Neural progenitor cell (in vitro differentiated cells): ENCODE measurements around the gene MAD1L1. TPM values are rescaled to one million over a fixed set of nuclear protein-coding genes. Genes with fewer than 3 reads are reported as not detected.

Experiments
- DNase-seq: peaks from one replicate; pipeline ENCODE4 v3.0.0-alpha.2; 2016; ENCODE audit warnings: low spot score
- H2AFZ ChIP-seq: fragments of 200-600 bp; sonication (generic); replicated peaks from 2 replicates; pipeline ENCODE4 v1.6.1; 2016; ENCODE audit warnings: antibody characterized with exemption
- H3F3A ChIP-seq: fragments of 200-600 bp; sonication (generic); 2 replicates; pipeline ENCODE4 v1.6.1; 2016; ENCODE audit warnings: antibody characterized with exemption, low read depth
- H3K27ac ChIP-seq: fragments of 200-600 bp; sonication (generic); 2 replicates; pipeline ENCODE4 v1.5.1; 2016; ENCODE audit warnings: mild to moderate bottlenecking
- H3K27me3 ChIP-seq: fragments of 200-600 bp; sonication (generic); 2 replicates; pipeline ENCODE4 v1.6.1; 2016; ENCODE audit warnings: mild to moderate bottlenecking, moderate library complexity
- H3K36me3 ChIP-seq: fragments of 200-600 bp; sonication (generic); 2 replicates; pipeline ENCODE4 v1.5.1; 2016
- H3K4me1 ChIP-seq: fragments of 200-600 bp; sonication (generic); 2 replicates; pipeline ENCODE4 v1.6.1; 2016; ENCODE audit warnings: mixed run types
- H3K4me2 ChIP-seq: fragments of 200-600 bp; sonication (generic); 2 replicates; pipeline ENCODE4 v1.6.1; 2016
- H3K4me3 ChIP-seq: fragments of 200-600 bp; sonication (generic); 2 replicates; pipeline ENCODE4 v1.5.1; 2016
- H3K79me2 ChIP-seq: fragments of 200-600 bp; sonication (generic); 2 replicates; pipeline ENCODE4 v1.6.1; 2016; ENCODE audit warnings: low read depth
- H3K9ac ChIP-seq: fragments of 200-600 bp; sonication (generic); 2 replicates; pipeline ENCODE4 v1.6.1; 2016
- H3K9me3 ChIP-seq: fragments of 200-600 bp; sonication (generic); 2 replicates; pipeline ENCODE4 v1.5.1; 2016; ENCODE audit warnings: low read depth
- H4K20me1 ChIP-seq: fragments of 200-600 bp; sonication (generic); 2 replicates; pipeline ENCODE4 v1.6.1; 2016; ENCODE audit warnings: low read depth
- H3K27ac Mint-ChIP-seq: 3 replicates; pipeline ENCODE4 v1.8.0; 2021; ENCODE audit warnings: mixed read lengths
- H3K27me3 Mint-ChIP-seq: 2 replicates; pipeline ENCODE4 v1.8.0; 2022; ENCODE audit warnings: low read depth, mild to moderate bottlenecking, inconsistent platforms, moderate library complexity, mixed read lengths; ENCODE audit not compliant: insufficient read depth
- H3K36me3 Mint-ChIP-seq: 3 replicates; pipeline ENCODE4 v1.8.0; 2021; ENCODE audit warnings: mixed read lengths
- H3K4me1 Mint-ChIP-seq: 3 replicates; pipeline ENCODE4 v1.8.0; 2021; ENCODE audit warnings: mixed read lengths
- H3K4me3 Mint-ChIP-seq: 3 replicates; pipeline ENCODE4 v1.8.0; 2021; ENCODE audit warnings: mild to moderate bottlenecking, moderate library complexity, mixed read lengths
- H3K9me3 Mint-ChIP-seq: 3 replicates; pipeline ENCODE4 v1.8.0; 2020; ENCODE audit warnings: mixed read lengths
- EZH2 ChIP-seq: fragments of 200-600 bp; sonication (generic); IDR thresholded peaks from 2 replicates; pipeline ENCODE4 v1.6.1; 2017; ENCODE audit warnings: antibody characterized with exemption, mild to moderate bottlenecking, moderate library complexity
- EZH2phosphoT487 ChIP-seq: fragments of 200-600 bp; sonication (generic); IDR thresholded peaks from 2 replicates; pipeline ENCODE4 v1.6.1; 2017; ENCODE audit warnings: antibody characterized with exemption
- total RNA-seq: library from RNA; depleted of rRNA; stranded (reverse); fragments of >200 nt; gene quantifications from 2 replicates; pipeline ENCODE4 v1.2.3, GENCODE V29; 2015; ENCODE audit warnings: low replicate concordance
- TF ChIP-seq, protein P1 (sequence below): fragments of 200-600 bp; sonication (generic); IDR thresholded peaks from 2 replicates; pipeline ENCODE4 v1.5.1; 2017; ENCODE audit warnings: antibody characterized with exemption, mild to moderate bottlenecking

The MAD1L1 gene
- total RNA-seq, 1 donor from 2014 or later = 23.7 TPM

GRCh38 chr7:2111568-2111967 is 121.2 kb downstream of the MAD1L1 start:
- Histone ChIP-seq H3K4me2 (peak overlapping the region; percentile 19), H2AFZ (no peak overlapping the region), H4K20me1 (peaks cover 26% of the 10 kb centered on the region), H3K27me3 (no peaks in the 10 kb centered on the region), H3K9me3 (no peaks in the 10 kb centered on the region), H3F3A (peaks cover 34% of the 10 kb centered on the region), H3K4me3 (no peak overlapping the region), H3K79me2 (no peaks in the 10 kb centered on the region), H3K9ac (no peak overlapping the region), H3K27ac (no peak overlapping the region), H3K4me1 (peaks cover 56% of the 10 kb centered on the region), H3K36me3 (no peaks in the 10 kb centered on the region)
- Mint-ChIP-seq H3K9me3 (no peaks in the 10 kb centered on the region), H3K27me3 (peaks cover 7% of the 10 kb centered on the region), H3K4me3 (no peak overlapping the region), H3K36me3 (peaks cover 8% of the 10 kb centered on the region), H3K27ac (peak overlapping the region; percentile 86), H3K4me1 (peaks cover 68% of the 10 kb centered on the region)
- no peak for TF ChIP-seq EZH2
- TF ChIP-seq, protein P1, sequence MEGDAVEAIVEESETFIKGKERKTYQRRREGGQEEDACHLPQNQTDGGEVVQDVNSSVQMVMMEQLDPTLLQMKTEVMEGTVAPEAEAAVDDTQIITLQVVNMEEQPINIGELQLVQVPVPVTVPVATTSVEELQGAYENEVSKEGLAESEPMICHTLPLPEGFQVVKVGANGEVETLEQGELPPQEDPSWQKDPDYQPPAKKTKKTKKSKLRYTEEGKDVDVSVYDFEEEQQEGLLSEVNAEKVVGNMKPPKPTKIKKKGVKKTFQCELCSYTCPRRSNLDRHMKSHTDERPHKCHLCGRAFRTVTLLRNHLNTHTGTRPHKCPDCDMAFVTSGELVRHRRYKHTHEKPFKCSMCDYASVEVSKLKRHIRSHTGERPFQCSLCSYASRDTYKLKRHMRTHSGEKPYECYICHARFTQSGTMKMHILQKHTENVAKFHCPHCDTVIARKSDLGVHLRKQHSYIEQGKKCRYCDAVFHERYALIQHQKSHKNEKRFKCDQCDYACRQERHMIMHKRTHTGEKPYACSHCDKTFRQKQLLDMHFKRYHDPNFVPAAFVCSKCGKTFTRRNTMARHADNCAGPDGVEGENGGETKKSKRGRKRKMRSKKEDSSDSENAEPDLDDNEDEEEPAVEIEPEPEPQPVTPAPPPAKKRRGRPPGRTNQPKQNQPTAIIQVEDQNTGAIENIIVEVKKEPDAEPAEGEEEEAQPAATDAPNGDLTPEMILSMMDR = no peak
- no peak for TF ChIP-seq EZH2phosphoT487
- DNase-seq = no peak

GRCh38 chr7:2110610-2111396 is 121.9 kb downstream of the MAD1L1 start:
- Histone ChIP-seq H3K36me3 (no peaks in the 10 kb centered on the region), H3K9me3 (no peaks in the 10 kb centered on the region), H3K79me2 (no peaks in the 10 kb centered on the region), H2AFZ (no peak overlapping the region), H3K4me3 (no peak overlapping the region), H3K4me2 (peak overlapping the region; percentile 19), H3F3A (peaks cover 36% of the 10 kb centered on the region), H3K27ac (no peak overlapping the region), H3K4me1 (peaks cover 60% of the 10 kb centered on the region), H3K9ac (no peak overlapping the region), H3K27me3 (no peaks in the 10 kb centered on the region), H4K20me1 (peaks cover 27% of the 10 kb centered on the region)
- DNase-seq = no peak
- Mint-ChIP-seq H3K27ac (peak overlapping the region; percentile 94), H3K9me3 (no peaks in the 10 kb centered on the region), H3K27me3 (peaks cover 6% of the 10 kb centered on the region), H3K36me3 (peaks cover 8% of the 10 kb centered on the region), H3K4me3 (peak overlapping the region; percentile 18), H3K4me1 (peaks cover 71% of the 10 kb centered on the region)
- TF ChIP-seq, protein P1 = no peak
- no peak for TF ChIP-seq EZH2
- TF ChIP-seq EZH2phosphoT487 = no peak

GRCh38 chr7:2109936-2110609 is 122.7 kb downstream of the MAD1L1 start:
- TF ChIP-seq EZH2 (no peak), EZH2phosphoT487 (no peak)
- TF ChIP-seq, protein P1 = no peak
- H3K27me3 ChIP-seq = no peaks in the 10 kb centered on the region
- H3K9me3 ChIP-seq = no peaks in the 10 kb centered on the region
- Mint-ChIP-seq H3K9me3 (no peaks in the 10 kb centered on the region), H3K27me3 (peaks cover 6% of the 10 kb centered on the region), H3K4me3 (peak overlapping the region; percentile 14), H3K4me1 (peaks cover 76% of the 10 kb centered on the region), H3K36me3 (peaks cover 8% of the 10 kb centered on the region), H3K27ac (peak overlapping the region; percentile 94)
- H3K79me2 ChIP-seq = no peaks in the 10 kb centered on the region
- H3K36me3 ChIP-seq = no peaks in the 10 kb centered on the region
- no peak overlapping the region for H3K27ac ChIP-seq
- H3K4me1 ChIP-seq = peaks cover 66% of the 10 kb centered on the region
- H3K9ac ChIP-seq = no peak overlapping the region
- H2AFZ ChIP-seq = no peak overlapping the region
- H4K20me1 ChIP-seq = peaks cover 27% of the 10 kb centered on the region
- H3F3A ChIP-seq = peaks cover 36% of the 10 kb centered on the region
- no peak overlapping the region for H3K4me3 ChIP-seq
- DNase-seq = no peak
- H3K4me2 ChIP-seq = peak overlapping the region; percentile 73
